T-helper 1 cell treated with Interleukin-12 subunit alpha and Interleukin-12 subunit beta and Interleukin-4 antibody, amounts not matched to agents 30 μg/mL and 1 μg/mL, for 36 hours (primary cell): ENCODE measurements around the gene HNRNPC.
"Not testable (repeated sequence)": the region's sequence is repeated elsewhere in the genome, so short reads cannot be mapped to it uniquely, and the experiment has no call there.

ENCODE experiments used
- H3K27ac Mint-ChIP-seq: one replicate; pipeline ENCODE4 v1.8.0; 2021; ENCODE audit warnings: mild to moderate bottlenecking, mixed read lengths
- H3K27me3 Mint-ChIP-seq: one replicate; pipeline ENCODE4 v1.8.0; 2021; ENCODE audit warnings: low read depth, mixed read lengths
- H3K36me3 Mint-ChIP-seq: one replicate; pipeline ENCODE4 v1.8.0; 2021; ENCODE audit warnings: low read depth, mixed read lengths
- H3K4me1 Mint-ChIP-seq: one replicate; pipeline ENCODE4 v1.8.0; 2021; ENCODE audit warnings: low read depth, mixed read lengths
- H3K4me3 Mint-ChIP-seq: one replicate; pipeline ENCODE4 v1.8.0; 2021; ENCODE audit warnings: mild to moderate bottlenecking, moderate library complexity, mixed read lengths
- H3K9me3 Mint-ChIP-seq: one replicate; pipeline ENCODE4 v1.8.0; 2021; ENCODE audit warnings: mixed read lengths

The HNRNPC gene

GRCh38 chr14:21191261-21191808, 77.9 kb downstream of the HNRNPC start:
- no peak overlapping the region for H3K27ac Mint-ChIP-seq
- H3K4me3 Mint-ChIP-seq: peak overlapping the region; percentile 51
- H3K9me3 Mint-ChIP-seq: no peaks in the 10 kb centered on the region
- H3K4me1 Mint-ChIP-seq: peaks cover 8% of the 10 kb centered on the region
- no peaks in the 10 kb centered on the region for H3K36me3 Mint-ChIP-seq
- H3K27me3 Mint-ChIP-seq: peaks cover 25% of the 10 kb centered on the region

DNA sequence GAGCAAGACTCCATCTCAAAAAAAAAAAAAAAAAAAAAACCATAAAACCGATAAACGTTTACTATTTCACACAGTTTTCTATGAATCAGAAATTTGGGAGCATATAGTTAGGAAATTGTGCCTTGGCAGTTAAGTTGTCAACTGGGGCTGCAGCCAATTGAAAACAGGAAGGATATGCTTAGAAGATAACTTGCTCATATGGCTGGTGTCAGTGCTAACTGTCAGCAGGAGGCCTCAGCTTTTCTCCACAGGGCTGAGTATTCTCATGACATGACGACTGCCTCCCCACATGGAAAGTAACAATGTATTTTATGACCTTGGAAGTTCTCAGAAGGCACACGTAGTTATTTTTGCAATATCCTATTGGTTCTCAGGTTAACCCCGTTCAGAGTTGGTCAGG, 83.8 kb downstream of the HNRNPC start:
- peaks cover 24% of the 10 kb centered on the region for H3K27me3 Mint-ChIP-seq
- H3K9me3 Mint-ChIP-seq: peaks cover 16% of the 10 kb centered on the region
- H3K4me1 Mint-ChIP-seq: no peaks in the 10 kb centered on the region
- no peak overlapping the region for H3K27ac Mint-ChIP-seq
- no peaks in the 10 kb centered on the region for H3K36me3 Mint-ChIP-seq
- no peak overlapping the region for H3K4me3 Mint-ChIP-seq

DNA sequence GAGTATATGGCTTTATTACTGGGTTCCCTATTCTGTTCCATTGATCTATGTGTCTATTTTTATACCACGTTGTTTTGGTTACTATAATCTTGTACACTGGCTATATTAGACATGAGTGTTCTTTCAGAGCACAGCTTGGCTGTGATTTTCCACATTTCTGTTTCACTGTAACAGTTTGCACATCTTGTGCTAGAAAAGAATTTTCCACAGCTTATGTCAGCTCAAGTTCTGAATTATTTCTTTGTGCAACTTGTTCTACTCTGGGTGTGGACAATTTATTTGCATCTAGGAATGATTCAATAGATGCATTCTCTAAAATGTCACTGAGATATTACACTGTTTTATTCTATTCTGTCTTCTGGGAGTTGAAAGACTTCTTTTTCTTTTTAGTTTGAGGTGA, 85.0 kb downstream of the HNRNPC start:
- Mint-ChIP-seq H3K27me3 (peaks cover 28% of the 10 kb centered on the region), H3K4me3 (no peak overlapping the region), H3K4me1 (no peaks in the 10 kb centered on the region), H3K9me3 (peaks cover 16% of the 10 kb centered on the region), H3K36me3 (no peaks in the 10 kb centered on the region), H3K27ac (no peak overlapping the region)

DNA sequence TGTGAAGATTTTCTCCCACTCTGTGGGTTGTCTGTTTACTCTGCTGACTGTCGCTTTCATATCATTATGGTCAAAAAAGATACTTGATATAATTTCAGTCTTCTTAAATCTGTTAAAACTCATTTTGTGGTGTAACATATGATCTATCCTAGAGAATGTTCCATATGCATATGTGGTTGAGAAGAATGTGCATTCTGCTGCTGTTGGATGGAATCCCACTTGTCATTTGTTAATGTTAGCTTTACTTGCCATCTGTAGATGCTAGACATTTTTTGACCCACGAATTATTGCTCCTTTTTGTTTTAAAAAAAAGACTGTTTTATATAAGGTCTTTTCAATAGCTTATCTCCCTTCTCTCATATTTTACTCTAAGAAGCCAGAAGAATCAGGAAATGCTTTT, 87.1 kb downstream of the HNRNPC start:
- no peaks in the 10 kb centered on the region for H3K4me1 Mint-ChIP-seq
- H3K4me3 Mint-ChIP-seq: no peak overlapping the region
- H3K27ac Mint-ChIP-seq: no peak overlapping the region
- peaks cover 28% of the 10 kb centered on the region for H3K27me3 Mint-ChIP-seq
- no peaks in the 10 kb centered on the region for H3K36me3 Mint-ChIP-seq
- peaks cover 16% of the 10 kb centered on the region for H3K9me3 Mint-ChIP-seq

DNA sequence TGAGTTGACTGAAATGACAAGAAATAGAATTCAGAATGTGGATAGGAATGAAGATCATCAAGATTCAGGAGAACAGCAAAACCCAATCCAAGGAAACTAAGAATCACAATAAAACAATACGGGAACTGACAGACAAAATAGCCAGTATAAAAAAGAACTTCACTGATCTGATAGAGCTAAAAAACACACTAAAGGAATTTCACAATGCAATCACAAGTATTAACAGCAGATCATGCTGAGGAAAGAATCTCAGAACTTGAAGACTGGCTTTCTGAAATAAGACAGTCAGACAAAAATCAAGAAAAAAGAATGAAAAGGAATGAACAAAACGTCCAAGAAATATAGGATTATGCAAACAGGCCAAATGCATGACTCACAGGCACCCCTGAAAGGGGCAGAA, 98.1 kb downstream of the HNRNPC start:
- H3K4me3 Mint-ChIP-seq: no peak overlapping the region
- peaks cover 7% of the 10 kb centered on the region for H3K9me3 Mint-ChIP-seq
- H3K4me1 Mint-ChIP-seq: no peaks in the 10 kb centered on the region
- no peak overlapping the region for H3K27ac Mint-ChIP-seq
- H3K27me3 Mint-ChIP-seq: peaks cover 49% of the 10 kb centered on the region
- H3K36me3 Mint-ChIP-seq: no peaks in the 10 kb centered on the region

GRCh38 chr14:21169573-21169972, 99.7 kb downstream of the HNRNPC start:
- Mint-ChIP-seq H3K36me3 (no peaks in the 10 kb centered on the region), H3K27ac (no peak overlapping the region), H3K27me3 (peaks cover 46% of the 10 kb centered on the region), H3K4me3 (no peak overlapping the region), H3K9me3 (peaks cover 7% of the 10 kb centered on the region), H3K4me1 (no peaks in the 10 kb centered on the region)

DNA sequence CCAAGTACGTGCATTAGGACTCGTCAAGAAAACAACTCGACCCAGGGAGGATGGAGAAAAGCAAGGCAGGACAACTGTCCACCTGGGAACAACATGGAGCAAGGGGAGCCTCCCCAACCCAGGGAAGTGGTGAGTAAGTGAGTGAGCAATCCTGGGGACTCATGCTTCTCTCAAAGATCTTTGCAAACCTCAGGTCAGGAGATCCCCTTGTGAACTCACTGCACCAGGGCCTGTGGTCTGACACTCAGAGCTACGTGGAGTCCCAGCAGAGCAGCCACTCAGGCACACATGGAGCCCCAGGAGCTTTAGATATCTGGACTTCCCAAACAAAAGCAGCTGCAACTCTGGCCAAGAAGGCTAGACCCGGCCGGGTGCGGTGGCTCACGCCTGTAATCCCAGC, 101.2 kb downstream of the HNRNPC start:
- no peak overlapping the region for H3K4me3 Mint-ChIP-seq
- H3K27me3 Mint-ChIP-seq: peaks cover 40% of the 10 kb centered on the region
- H3K36me3 Mint-ChIP-seq: no peaks in the 10 kb centered on the region
- peaks cover 3% of the 10 kb centered on the region for H3K9me3 Mint-ChIP-seq
- H3K4me1 Mint-ChIP-seq: no peaks in the 10 kb centered on the region
- no peak overlapping the region for H3K27ac Mint-ChIP-seq

GRCh38 chr14:21165670-21166069, 103.6 kb downstream of the HNRNPC start:
- not testable (repeated sequence) for H3K27ac Mint-ChIP-seq, H3K9me3 Mint-ChIP-seq, H3K4me3 Mint-ChIP-seq, H3K36me3 Mint-ChIP-seq, H3K4me1 Mint-ChIP-seq
- peaks cover 20% of the 10 kb centered on the region for H3K27me3 Mint-ChIP-seq

- H3K27ac Mint-ChIP-seq, H3K9me3 Mint-ChIP-seq, H3K4me3 Mint-ChIP-seq, H3K36me3 Mint-ChIP-seq, H3K4me1 Mint-ChIP-seq: not testable (repeated sequence)
- H3K27me3 Mint-ChIP-seq: peaks cover 20% of the 10 kb centered on the region
These were observed 104.1 kb downstream of the HNRNPC start for GRCh38 chr14:21165002-21165605.

- Mint-ChIP-seq H3K9me3 (no peaks in the 10 kb centered on the region), H3K4me1 (no peaks in the 10 kb centered on the region), H3K27ac (no peak overlapping the region), H3K27me3 (peaks cover 20% of the 10 kb centered on the region), H3K4me3 (no peak overlapping the region), H3K36me3 (no peaks in the 10 kb centered on the region)
These were observed 105.4 kb downstream of the HNRNPC start for GRCh38 chr14:21163871-21164291.

DNA sequence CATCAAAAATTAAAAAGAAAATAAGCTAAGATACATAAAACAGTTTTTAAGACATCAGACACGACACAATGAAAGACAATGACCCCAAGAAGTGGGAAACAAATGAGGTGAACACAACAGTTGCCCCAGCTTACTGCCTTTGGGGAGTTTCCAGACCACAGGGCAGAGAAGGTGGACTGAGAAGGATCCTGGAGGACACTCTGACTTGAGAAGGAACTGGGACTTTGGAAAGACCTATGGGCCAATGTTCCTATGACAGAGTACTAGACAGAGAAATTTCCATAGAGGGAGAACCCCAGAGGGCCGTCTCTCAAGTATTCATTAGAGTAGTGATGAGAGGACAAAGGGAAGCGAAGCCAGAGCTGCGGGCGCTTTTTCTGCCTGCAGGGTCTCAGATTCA, 107.2 kb downstream of the HNRNPC start:
- H3K36me3 Mint-ChIP-seq: no peaks in the 10 kb centered on the region
- H3K4me1 Mint-ChIP-seq: no peaks in the 10 kb centered on the region
- H3K27ac Mint-ChIP-seq: no peak overlapping the region
- H3K27me3 Mint-ChIP-seq: peaks cover 26% of the 10 kb centered on the region
- H3K4me3 Mint-ChIP-seq: no peak overlapping the region
- no peaks in the 10 kb centered on the region for H3K9me3 Mint-ChIP-seq

DNA sequence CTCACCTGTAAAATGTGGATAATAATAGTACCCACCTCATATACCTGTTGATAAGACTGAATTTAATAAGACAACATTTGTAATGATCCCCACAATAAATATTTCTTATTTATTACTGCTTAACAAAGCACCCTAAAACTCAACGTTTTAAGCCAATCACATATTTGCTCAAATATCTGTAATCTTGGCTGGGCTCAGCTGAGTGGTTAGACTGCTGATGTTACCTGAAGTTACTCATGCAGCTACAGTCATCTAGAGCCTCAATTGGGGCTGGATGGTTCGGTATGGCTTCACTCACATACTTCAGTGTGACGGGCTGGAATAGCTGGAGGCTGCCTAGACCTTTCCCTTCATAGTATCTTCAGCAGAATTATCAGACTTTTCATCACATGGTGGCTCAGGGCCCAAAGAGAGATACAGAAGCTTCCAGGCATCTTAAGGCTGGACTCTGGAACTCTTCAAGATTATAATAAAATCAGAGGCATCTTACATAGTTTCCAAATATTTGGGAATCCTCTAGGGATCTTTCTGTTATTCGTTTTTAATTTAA, 109.1 kb downstream of the HNRNPC start:
- H3K4me3 Mint-ChIP-seq: no peak overlapping the region

More for the DNA sequence above, 109.1 kb downstream of the HNRNPC start:
- H3K4me1 Mint-ChIP-seq: no peaks in the 10 kb centered on the region
- H3K36me3 Mint-ChIP-seq: no peaks in the 10 kb centered on the region
- no peak overlapping the region for H3K27ac Mint-ChIP-seq
- H3K27me3 Mint-ChIP-seq: peaks cover 20% of the 10 kb centered on the region
- H3K9me3 Mint-ChIP-seq: no peaks in the 10 kb centered on the region
